Measurements from ENCODE around the gene RAB14.

GRCh38 chr9:121237916-121238315 lies 36.2 kb upstream of the RAB14 start:
- TF ChIP-seq CTCF (IDR thresholded peaks at IDR 0.05) (no peak), EZH2 (IDR thresholded peaks at IDR 0.05; ENCODE audit: borderline replicate concordance, insufficient read depth, low read depth, low read length, poor library complexity, severe bottlenecking) (no peak)
